ENCODE measurements around the gene LATS2. TPM values are rescaled to one million over a fixed set of nuclear protein-coding genes. Genes with fewer than 3 reads are reported as not detected.

Gene LATS2
- total RNA-seq, result 1 to 10 TPM; 1.6 TPM

DNA sequence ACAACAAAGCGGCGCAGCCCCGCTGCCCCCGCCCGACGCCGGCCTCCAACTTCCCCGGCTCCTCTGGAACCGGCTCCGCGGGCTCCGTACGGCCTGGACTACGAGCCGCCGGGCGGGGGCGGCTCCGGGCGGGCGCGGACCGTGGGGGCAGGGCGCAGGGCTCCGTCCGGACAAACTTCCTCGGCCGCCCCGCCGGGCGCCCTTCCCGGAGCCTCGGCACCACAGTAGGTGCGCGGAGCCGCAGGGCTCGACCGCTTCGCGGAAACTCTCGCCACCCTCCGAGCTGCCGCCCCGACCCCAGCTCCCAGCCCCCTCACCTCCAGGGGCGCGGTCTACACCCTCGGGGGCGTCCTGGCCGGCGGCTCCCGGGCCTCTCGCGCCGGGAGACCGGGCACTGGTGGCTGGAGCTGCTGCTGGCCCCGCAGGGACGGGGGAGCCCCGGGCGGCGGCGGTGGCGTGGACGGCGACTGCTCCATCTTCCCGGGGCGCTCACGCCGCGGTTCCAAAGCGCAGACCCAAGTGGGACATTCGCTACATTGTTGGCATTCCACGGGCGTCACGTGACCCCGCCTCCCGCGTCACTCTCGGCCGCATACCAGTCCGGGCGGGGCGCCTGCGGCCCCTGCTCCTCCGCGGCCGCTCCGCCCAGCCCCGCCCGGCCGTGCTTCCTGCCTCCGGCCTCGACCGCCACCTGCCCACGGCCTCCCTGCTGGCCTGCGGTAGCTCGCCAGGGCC lies at the start of gene LATS2:
TSS of gene LATS2 (minus strand) at position 558 of the 735 bp plus-strand sequence. CDS start 15,560 bp downstream, outside the sequence.
- Mint-ChIP-seq H3K27ac (no peak within 1 kb of the TSS), H3K36me3 (ENCODE audit: low read depth) (peaks cover 1% of the 10 kb centered on the region), H3K9me3 (ENCODE audit: low read depth) (no peaks in the 10 kb centered on the region), H3K4me1 (peaks cover 2% of the 10 kb centered on the region), H3K4me3 (peak within 1 kb of the TSS; percentile 75), H3K27me3 (peaks cover 19% of the 10 kb centered on the region)
- DNase-seq, result peak; percentile 76
- peak; percentile 75 for ATAC-seq
- POLR2A ChIA-PET, result no interaction called here
- intact Hi-C loops (cut with DNase I, micrococcal nuclease), result loop anchor here (1.0 to 10.0 kb wide), 3 partner anchors 14 to 116 kb away; no protein-coding TSS in a partner anchor
- CTCF ChIA-PET, result no interaction called here

DNA sequence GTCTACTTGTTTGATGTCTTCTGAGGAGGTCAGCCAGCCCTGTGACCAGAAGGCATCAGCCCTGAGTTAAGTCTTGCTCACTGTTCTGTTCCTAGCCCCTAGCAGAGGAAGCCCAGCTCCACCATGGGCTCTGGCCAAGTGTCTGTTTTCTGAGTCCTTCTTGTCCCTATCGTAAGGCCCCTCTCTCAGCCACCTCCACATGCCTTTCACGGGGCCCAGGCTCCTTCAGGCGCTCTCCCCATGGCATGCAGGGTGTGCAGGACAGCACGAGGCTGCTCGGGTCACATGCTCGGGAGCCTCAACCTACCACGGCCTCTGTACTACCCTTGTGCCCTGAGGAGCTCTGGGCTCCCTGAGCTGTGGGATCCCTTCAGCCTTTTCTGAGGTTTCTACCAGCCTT lies 47.8 kb upstream of the LATS2 start:
- no peak for ATAC-seq

DNA sequence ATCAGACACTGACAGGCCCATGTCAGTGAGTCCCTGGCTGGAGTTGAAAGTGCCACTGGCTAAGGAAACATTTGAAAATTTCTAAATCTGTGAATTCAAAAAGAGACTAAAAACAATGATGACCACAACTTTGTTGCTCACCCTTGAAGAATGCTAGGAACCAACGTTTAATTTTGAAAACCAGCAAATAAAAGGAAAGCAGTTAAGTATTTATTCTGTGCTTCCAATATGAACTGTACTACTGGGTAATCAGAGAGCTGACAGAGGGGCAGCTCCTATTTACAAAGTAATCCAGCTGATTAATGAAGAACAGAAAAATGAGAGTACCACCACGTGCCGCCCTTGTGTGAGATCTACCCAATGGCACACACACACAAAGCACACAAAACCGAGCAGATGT lies 44.7 kb upstream of the LATS2 start:
- ChIA-PET CTCF (no interaction called here), POLR2A (no interaction called here)
- H3K4me3 Mint-ChIP-seq, result no peak overlapping the region
- intact Hi-C loops (cut with DNase I, micrococcal nuclease), result no loop called here
- no peaks in the 10 kb centered on the region for H3K36me3 Mint-ChIP-seq (ENCODE audit: low read depth)
- H3K27me3 Mint-ChIP-seq, result no peaks in the 10 kb centered on the region
- H3K4me1 Mint-ChIP-seq, result peaks cover 3% of the 10 kb centered on the region
- DNase-seq (no peak), ATAC-seq (no peak)
- no peaks in the 10 kb centered on the region for H3K9me3 Mint-ChIP-seq (ENCODE audit: low read depth)
- no peak overlapping the region for H3K27ac Mint-ChIP-seq

More for the DNA sequence above, 47.8 kb upstream of the LATS2 start:
- intact Hi-C loops (cut with DNase I, micrococcal nuclease), result no loop called here
- CTCF ChIA-PET, result interaction anchor here (0.6 kb wide), 1 partner anchor 70 kb away, joined by 4 read pairs; no protein-coding TSS in a partner anchor
- DNase-seq, result no peak
- Mint-ChIP-seq H3K9me3 (ENCODE audit: low read depth) (no peaks in the 10 kb centered on the region), H3K27me3 (no peaks in the 10 kb centered on the region), H3K27ac (no peak overlapping the region), H3K4me1 (peaks cover 3% of the 10 kb centered on the region), H3K36me3 (ENCODE audit: low read depth) (no peaks in the 10 kb centered on the region), H3K4me3 (no peak overlapping the region)
- POLR2A ChIA-PET, result no interaction called here

DNA sequence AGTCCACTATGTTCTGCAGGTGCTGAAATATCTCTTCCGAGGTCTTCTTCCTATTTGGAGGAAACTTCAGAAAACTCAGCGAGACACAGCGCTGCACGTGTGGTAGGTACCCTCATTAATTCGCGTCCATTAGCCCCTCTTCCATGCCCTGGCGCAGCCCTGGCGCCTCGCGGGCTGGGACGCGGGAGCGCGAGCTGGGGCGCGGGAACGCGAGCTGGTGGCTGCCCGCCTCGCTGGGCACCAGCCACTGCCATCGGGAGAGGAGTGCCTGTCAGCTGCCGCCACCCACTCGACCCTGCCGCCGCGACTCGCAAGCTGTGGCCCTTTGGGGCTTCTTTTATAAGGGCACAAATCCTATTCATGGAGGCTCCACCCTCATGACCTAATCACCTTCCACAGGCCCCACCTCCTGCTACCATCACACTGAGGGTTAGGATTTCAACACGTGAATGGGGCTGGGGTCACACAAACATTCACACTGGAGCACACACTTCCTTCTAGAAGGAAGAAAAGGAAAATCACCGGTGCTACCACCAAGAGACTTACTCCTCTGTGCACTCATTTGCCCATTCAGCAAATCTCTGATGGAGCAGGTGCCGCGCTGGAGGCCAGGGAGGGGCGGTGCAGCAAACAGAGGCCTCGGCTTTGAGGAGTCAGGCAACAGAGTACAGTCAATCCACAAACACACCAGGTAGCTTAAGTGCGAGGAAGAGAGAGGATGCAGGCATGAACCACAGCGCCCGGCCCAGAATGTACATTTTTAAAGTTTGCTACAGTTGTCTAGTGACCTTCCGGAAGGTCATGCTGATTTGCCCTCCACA lies 43.0 kb upstream of the LATS2 start:
- H3K4me3 Mint-ChIP-seq, result no peak overlapping the region
- ATAC-seq, result no peak
- H3K9me3 Mint-ChIP-seq (ENCODE audit: low read depth), result no peaks in the 10 kb centered on the region
- ChIA-PET CTCF (no interaction called here), POLR2A (no interaction called here)
- H3K27me3 Mint-ChIP-seq, result no peaks in the 10 kb centered on the region
- H3K36me3 Mint-ChIP-seq (ENCODE audit: low read depth), result no peaks in the 10 kb centered on the region
- no peak for DNase-seq
- intact Hi-C loops (cut with DNase I, micrococcal nuclease), result no loop called here
- H3K4me1 Mint-ChIP-seq, result no peaks in the 10 kb centered on the region
- no peak overlapping the region for H3K27ac Mint-ChIP-seq

DNA sequence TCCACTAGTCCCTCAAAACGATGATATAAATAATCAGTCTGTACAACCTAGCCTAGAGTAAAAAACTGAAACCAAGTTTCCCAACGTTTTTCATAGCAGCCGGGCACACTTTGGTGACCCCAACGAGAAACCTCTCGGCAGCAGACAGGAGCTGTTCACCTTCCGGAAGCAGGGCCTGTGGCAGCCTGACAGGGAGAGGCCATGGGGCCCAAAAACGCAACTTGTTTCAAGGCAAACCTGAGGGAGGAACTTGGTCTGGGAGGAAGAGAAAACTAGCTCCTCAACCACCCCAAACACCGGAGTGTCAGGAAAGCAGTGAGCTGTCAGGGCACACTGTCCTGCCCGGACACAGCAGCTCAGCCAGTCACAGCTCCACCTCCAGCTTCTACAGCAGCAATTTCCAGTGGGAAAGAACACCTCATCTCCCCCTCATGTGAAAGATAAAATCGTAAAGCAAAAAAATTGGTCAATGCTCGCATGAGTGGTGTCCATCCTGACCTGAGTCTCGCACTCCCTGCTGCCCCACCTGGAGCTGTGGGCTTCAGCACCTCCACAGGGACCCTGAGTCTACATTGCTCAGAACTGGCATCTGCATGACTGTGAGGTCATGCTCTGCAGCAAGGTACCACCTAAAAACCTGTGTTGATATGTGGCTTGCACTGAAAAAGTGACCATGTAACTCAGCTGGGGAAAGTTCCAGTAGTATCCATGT lies 40.6 kb upstream of the LATS2 start:
- POLR2A ChIA-PET, result no interaction called here

DNA sequence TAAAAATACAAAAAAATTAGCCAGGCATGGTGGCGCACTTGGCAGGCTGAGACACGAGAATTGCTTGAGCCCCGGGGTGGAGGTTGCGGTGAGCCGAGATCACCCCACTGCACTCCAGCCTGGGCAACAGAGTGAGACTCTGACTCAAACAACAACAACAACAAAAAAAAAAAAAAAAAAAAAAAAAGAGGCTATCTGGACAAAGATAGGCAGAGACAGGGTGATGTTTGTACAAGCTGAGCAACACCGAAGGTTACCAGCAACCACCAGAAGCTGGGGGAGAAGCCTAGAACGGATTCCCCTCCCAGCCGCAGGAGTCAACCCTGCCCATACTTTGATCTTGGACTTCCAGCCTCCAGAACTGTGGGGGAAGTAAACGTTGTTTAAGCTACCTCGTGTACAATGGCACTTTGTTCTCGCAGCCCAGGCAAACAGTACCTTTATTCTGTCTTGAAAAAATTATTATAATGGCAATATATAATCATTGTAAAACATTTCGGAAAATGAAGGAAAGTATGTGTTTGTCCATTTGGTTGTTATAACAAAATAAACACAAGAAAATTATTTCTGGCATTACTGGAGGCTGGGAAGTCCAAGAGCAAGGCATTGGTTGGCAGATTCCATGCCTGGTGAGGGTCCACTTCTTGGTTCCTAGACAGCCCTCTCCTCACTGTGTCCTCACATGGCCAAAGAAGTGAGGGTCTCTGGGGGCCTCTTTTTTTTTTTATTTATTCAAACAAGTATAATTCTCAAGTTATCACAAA lies 39.8 kb upstream of the LATS2 start:
- ChIA-PET POLR2A (no interaction called here), CTCF (interaction anchor here (0.6 to 2.2 kb wide), 2 partner anchors 8 to 619 kb away, joined by 3 to 5 read pairs; no protein-coding TSS in a partner anchor)
- Mint-ChIP-seq H3K27ac (no peak overlapping the region), H3K9me3 (ENCODE audit: low read depth) (no peaks in the 10 kb centered on the region), H3K27me3 (no peaks in the 10 kb centered on the region), H3K4me1 (no peaks in the 10 kb centered on the region), H3K36me3 (ENCODE audit: low read depth) (no peaks in the 10 kb centered on the region), H3K4me3 (no peak overlapping the region)
- ATAC-seq (no peak), DNase-seq (no peak)
- intact Hi-C loops (cut with DNase I, micrococcal nuclease), result no loop called here

More for the DNA sequence above, 40.6 kb upstream of the LATS2 start:
- Mint-ChIP-seq H3K36me3 (ENCODE audit: low read depth) (no peaks in the 10 kb centered on the region), H3K9me3 (ENCODE audit: low read depth) (no peaks in the 10 kb centered on the region), H3K4me1 (no peaks in the 10 kb centered on the region), H3K27ac (no peak overlapping the region), H3K4me3 (no peak overlapping the region), H3K27me3 (no peaks in the 10 kb centered on the region)
- ATAC-seq (no peak), DNase-seq (no peak)
- intact Hi-C loops (cut with DNase I, micrococcal nuclease), result no loop called here
- CTCF ChIA-PET, result interaction anchor here (0.6 to 2.2 kb wide), 2 partner anchors 9 to 618 kb away, joined by 3 to 5 read pairs; no protein-coding TSS in a partner anchor

DNA sequence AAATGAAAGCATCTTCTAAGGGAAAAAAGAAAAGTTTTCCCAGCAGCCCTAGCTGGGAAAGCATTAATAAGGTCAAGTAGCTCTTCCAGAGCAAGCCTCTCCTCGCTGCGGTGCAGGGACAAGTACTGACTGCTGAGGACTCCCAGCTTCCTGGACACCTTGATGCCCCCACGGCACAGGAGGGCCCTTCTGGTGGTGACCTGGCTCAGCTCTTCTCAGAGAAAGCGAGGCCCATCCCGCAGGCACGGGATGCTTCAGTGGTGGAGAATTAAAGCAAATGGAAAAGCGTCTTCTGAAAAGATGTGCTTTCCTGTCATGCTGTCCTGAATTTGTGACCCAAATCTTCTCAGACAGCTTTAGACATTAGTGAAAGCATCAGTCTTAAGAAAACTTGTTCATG lies 38.8 kb upstream of the LATS2 start:
- intact Hi-C loops (cut with DNase I, micrococcal nuclease), result no loop called here
- ChIA-PET CTCF (no interaction called here), POLR2A (no interaction called here)
- DNase-seq (no peak), ATAC-seq (no peak)
- H3K4me3 Mint-ChIP-seq, result no peak overlapping the region
- H3K27me3 Mint-ChIP-seq, result no peaks in the 10 kb centered on the region
- no peaks in the 10 kb centered on the region for H3K4me1 Mint-ChIP-seq
- H3K36me3 Mint-ChIP-seq (ENCODE audit: low read depth), result no peaks in the 10 kb centered on the region
- no peaks in the 10 kb centered on the region for H3K9me3 Mint-ChIP-seq (ENCODE audit: low read depth)
- no peak overlapping the region for H3K27ac Mint-ChIP-seq

DNA sequence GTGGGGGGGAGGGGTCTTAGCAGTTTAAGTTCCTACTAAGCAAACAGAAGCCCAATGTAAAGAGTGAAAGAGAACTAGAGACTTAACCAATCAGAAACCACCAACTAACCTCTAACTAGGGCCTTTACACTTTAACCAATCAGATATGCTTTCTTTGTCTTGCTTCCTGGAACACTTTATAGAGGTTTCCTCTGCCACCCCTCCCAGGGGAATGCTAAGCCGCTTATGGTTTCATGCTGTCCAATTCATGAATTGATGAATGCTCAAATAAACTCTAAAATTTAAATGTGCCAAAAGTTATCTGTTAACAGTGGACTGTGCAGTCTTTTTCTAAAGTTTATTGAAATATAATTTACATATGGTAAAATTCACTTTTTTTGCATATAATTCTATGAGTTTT lies 33.9 kb upstream of the LATS2 start:
- Mint-ChIP-seq H3K4me3 (no peak overlapping the region), H3K9me3 (ENCODE audit: low read depth) (no peaks in the 10 kb centered on the region), H3K27me3 (no peaks in the 10 kb centered on the region), H3K4me1 (no peaks in the 10 kb centered on the region), H3K36me3 (ENCODE audit: low read depth) (no peaks in the 10 kb centered on the region), H3K27ac (no peak overlapping the region)
- DNase-seq, result no peak
- ATAC-seq, result no peak
- POLR2A ChIA-PET, result no interaction called here
- intact Hi-C loops (cut with DNase I, micrococcal nuclease), result no loop called here
- CTCF ChIA-PET, result no interaction called here

DNA sequence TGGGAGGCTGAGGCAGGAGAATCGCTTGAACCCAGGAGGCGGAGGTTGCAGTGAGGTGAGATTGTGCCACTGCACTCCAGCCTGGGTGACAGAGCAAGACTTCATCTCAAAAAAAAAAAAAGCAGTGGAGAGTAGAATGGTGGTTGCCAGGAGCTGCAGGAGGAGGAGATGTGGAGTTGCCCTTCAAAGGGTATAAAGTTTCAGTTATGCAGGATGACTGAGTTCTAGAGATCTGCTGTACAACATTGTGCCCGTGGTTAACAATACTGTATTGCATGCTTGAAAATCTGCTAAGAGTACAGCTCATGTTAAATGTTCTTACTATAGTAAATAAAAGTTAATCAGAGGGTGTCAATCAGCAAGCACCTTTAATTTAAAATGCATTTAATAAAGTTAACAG lies 28.4 kb upstream of the LATS2 start:
- H3K9me3 Mint-ChIP-seq (ENCODE audit: low read depth), result no peaks in the 10 kb centered on the region
- no peak overlapping the region for H3K27ac Mint-ChIP-seq
- intact Hi-C loops (cut with DNase I, micrococcal nuclease), result no loop called here
- ATAC-seq (peak; percentile 76), DNase-seq (no peak)
- no peaks in the 10 kb centered on the region for H3K27me3 Mint-ChIP-seq
- no peaks in the 10 kb centered on the region for H3K4me1 Mint-ChIP-seq
- ChIA-PET POLR2A (no interaction called here), CTCF (interaction anchor here (0.6 to 1.3 kb wide), 2 partner anchors 87 to 132 kb away, joined by 3 to 4 read pairs; partner anchors contain the start of genes MRPL57 and SKA3)
- H3K4me3 Mint-ChIP-seq, result no peak overlapping the region
- no peaks in the 10 kb centered on the region for H3K36me3 Mint-ChIP-seq (ENCODE audit: low read depth)

DNA sequence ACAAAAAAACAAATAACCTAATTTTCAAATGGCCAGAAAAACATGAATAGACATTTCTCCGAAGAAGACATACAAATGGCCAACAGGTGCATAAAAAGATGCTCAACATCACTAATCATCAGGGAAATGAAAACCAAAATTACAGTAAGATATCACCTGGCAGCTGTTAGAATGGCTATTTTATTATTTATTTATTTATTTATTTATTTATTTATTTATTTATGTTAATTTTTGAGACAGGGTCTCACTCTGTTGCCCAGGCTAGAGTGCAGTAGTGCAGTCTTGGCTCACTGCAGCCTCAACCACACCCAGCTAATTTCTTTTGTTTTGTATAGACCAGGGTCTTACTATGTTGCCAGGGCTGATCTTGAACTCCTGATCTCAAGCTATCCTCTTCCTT lies 27.1 kb upstream of the LATS2 start:
- Mint-ChIP-seq H3K36me3 (ENCODE audit: low read depth) (no peaks in the 10 kb centered on the region), H3K4me1 (no peaks in the 10 kb centered on the region), H3K27me3 (no peaks in the 10 kb centered on the region), H3K27ac (no peak overlapping the region), H3K9me3 (ENCODE audit: low read depth) (no peaks in the 10 kb centered on the region), H3K4me3 (no peak overlapping the region)
- CTCF ChIA-PET, result interaction anchor here (0.6 kb wide), 1 partner anchor 144 kb away, joined by 4 read pairs; no protein-coding TSS in a partner anchor
- intact Hi-C loops (cut with DNase I, micrococcal nuclease), result no loop called here
- ATAC-seq (no peak), DNase-seq (no peak)
- POLR2A ChIA-PET, result no interaction called here

DNA sequence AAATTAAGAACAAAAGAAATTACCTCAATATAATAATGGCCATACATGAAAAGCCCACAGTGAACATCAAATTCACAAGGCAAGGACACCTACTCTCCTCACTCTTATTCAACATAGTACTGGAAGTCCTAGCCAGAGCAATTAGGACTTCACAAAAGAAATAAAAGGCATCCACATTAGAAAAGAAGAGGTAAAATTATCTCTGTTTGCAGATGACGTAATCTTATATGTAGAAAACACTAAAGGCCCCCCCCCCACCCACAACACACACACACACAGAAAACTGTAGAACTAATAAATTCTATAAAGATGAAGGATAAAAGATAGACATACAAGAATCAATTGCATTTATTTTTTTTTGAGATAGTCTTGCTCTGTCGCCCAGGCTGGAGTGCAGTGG lies 25.5 kb upstream of the LATS2 start:
- DNase-seq, result no peak
- Mint-ChIP-seq H3K27ac (no peak overlapping the region), H3K9me3 (ENCODE audit: low read depth) (no peaks in the 10 kb centered on the region), H3K4me3 (no peak overlapping the region), H3K27me3 (no peaks in the 10 kb centered on the region), H3K4me1 (no peaks in the 10 kb centered on the region), H3K36me3 (ENCODE audit: low read depth) (no peaks in the 10 kb centered on the region)
- intact Hi-C loops (cut with DNase I, micrococcal nuclease), result no loop called here
- ChIA-PET POLR2A (no interaction called here), CTCF (no interaction called here)
- no peak for ATAC-seq

Data from activated CD4-positive, alpha-beta T cell treated with anti-CD3 and anti-CD28 coated beads for 36 hours (primary cell).